GM12801 (cell line): Measurements from ENCODE around the gene RECQL5.

Experiments used
- CTCF ChIP-seq: IDR thresholded peaks from one replicate; pipeline ENCODE4 v1.5.1; 2011; ENCODE audit warnings: control low read depth; ENCODE audit not compliant: insufficient read length; ENCODE audit errors: extremely low read depth

Gene RECQL5

GRCh38 chr17:75636381-75637142, 30.4 kb downstream of the RECQL5 start:
- TF ChIP-seq CTCF = no peak

GRCh38 chr17:75635610-75636202, 31.2 kb downstream of the RECQL5 start:
- no peak for TF ChIP-seq CTCF

DNA sequence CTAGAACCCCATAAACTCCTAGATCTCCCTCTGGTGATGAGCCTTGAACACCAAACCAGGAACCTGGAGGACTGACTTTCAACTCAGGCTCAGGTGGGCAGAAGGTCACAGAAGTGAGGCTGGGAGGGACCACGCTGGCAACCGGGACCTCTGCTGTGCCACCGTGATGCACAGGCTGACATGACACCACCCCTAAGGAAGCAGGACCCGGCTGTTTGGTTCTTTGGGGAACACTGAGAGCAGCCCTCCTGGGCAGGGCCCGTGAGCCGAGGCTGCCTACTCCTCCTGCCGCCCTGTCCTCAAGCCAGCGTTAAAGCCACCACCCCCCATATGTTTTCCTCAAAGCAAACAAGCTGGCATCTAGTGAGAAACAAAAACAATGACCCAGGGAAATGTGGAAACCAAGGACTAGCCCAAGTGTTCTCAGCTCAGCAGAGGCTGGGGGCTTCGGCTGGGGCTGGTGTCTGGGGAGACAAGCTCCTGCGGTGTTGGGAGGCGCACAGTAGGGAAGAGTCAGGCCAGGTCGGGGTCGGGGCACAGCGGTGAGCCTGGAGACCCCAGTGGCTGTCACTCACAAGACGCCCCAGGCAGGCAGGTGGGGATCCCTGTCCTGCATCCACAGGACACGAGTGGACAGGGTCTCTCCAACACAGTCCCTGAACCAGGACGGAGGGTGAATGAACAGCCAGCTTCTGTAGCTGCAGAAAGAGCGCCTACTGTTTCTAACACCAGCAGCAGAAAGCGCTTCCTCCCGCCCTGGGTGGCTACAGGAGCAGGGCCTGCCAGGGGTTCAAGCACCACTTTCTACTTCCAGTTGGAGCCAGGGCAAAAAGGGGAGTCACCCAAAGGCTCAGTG, 32.0 kb downstream of the RECQL5 start:
- no peak for TF ChIP-seq CTCF

- TF ChIP-seq CTCF = no peak
Observed at GRCh38 chr17:75634376-75634740, 32.6 kb downstream of the RECQL5 start.

- TF ChIP-seq CTCF = no peak
Observed at GRCh38 chr17:75633486-75634375, 33.2 kb downstream of the RECQL5 start.

DNA sequence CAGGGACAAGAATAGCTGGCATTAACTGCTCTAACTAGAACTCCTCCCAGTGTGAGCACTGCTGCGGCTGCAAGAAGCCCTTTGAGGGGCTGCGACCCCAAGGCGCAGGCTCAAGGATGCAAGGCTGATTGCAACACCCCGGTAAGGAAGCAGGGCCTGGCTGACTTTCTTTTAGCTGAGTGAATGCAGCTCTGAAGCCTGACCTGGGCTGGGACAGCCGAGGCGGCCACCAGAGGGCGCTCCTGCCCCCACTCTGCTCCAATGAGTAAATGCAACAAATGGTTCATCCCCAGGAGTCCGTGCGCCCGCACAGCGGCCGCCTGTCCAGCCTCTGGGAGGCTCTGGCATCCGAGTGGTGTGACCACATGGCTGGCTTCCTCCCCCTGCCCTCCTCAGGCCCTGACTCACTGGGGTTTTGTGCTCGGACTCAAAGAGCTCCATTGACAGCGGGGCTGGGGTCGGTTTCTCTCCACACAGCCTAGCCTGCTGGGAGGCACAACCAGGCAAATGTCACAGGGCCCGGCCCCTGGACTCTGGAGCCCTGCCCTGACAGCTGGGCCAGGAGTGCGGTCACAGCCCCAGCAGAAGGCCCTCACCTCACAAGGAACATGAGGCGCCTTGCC, 34.0 kb downstream of the RECQL5 start, which contains the start of gene SMIM5:
Gene SMIM5 (plus strand): TSS at position 572 of the 623 bp plus-strand sequence. CDS start 6,768 bp downstream, outside the sequence.
- TF ChIP-seq CTCF = no peak
